Gastrocnemius medialis (tissue), 4 donors: ENCODE data around the gene AGAP1.

Experiments
- POLR2A ChIP-seq, 2 donors: fragments of 450-650 bp; IDR thresholded peaks; one replicate each; pipeline ENCODE4 v1.6.1; 2017; ENCODE audit warnings: antibody characterized with exemption in 2 of 2, mild to moderate bottlenecking in 2 of 2, moderate library complexity in 2 of 2
- TF ChIP-seq, protein P1 (sequence below), 5 experiments: fragments of 450-650 bp in 3 of 5; fragments of 200-600 bp in 2 of 5; sonication (generic) in 2 of 5; IDR thresholded peaks in 4 of 5; conservative IDR thresholded peaks in 1 of 5; 1 replicate in 4 of 5; 2 replicates in 1 of 5; pipeline ENCODE4 v1.5.1; 2016 to 2019; ENCODE audit warnings: antibody characterized with exemption in 5 of 5, mild to moderate bottlenecking in 3 of 5, moderate library complexity in 3 of 5

DNA sequence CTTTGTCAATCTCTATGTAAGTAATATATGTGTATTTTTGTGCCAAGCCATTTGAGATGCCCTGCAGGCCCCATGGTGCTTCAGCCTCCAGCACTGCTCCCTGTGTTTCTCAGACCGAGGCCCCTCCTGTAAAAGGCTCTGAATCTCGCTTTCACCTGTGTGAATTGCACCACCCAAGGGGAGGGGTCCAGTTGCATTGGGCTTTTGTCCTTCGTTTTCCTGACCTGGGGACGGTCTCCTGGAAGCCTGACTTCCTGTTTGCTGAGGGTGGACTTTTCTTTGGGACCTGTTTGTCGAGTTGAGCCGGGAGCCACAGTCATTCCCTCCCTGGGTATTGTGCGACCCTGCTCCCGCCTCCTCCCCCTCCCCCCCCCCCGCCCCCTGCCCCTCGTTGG is 48.9 kb downstream of the AGAP1 start:
- TF ChIP-seq POLR2A (IDR thresholded peaks at IDR 0.05) = no peak
- TF ChIP-seq, protein P1, sequence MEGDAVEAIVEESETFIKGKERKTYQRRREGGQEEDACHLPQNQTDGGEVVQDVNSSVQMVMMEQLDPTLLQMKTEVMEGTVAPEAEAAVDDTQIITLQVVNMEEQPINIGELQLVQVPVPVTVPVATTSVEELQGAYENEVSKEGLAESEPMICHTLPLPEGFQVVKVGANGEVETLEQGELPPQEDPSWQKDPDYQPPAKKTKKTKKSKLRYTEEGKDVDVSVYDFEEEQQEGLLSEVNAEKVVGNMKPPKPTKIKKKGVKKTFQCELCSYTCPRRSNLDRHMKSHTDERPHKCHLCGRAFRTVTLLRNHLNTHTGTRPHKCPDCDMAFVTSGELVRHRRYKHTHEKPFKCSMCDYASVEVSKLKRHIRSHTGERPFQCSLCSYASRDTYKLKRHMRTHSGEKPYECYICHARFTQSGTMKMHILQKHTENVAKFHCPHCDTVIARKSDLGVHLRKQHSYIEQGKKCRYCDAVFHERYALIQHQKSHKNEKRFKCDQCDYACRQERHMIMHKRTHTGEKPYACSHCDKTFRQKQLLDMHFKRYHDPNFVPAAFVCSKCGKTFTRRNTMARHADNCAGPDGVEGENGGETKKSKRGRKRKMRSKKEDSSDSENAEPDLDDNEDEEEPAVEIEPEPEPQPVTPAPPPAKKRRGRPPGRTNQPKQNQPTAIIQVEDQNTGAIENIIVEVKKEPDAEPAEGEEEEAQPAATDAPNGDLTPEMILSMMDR (IDR thresholded peaks at IDR 0.05 in 4 of 5, conservative IDR thresholded peaks at IDR 0.05 in 1 of 5) = no peak
